SU-DHL-6 (cell line): ENCODE measurements around the gene PTPRG.

Source experiments
- H2AFZ ChIP-seq: fragments of 200-600 bp; sonication (generic); 2 replicates; pipeline ENCODE4 v1.6.1; 2014; ENCODE audit warnings: low read depth, mild to moderate bottlenecking, moderate library complexity, mixed read lengths, antibody characterized with exemption, low read length; ENCODE audit not compliant: severe bottlenecking
- H3F3A ChIP-seq: fragments of 200-600 bp; shearing (Covaris generic); 2 replicates; pipeline ENCODE4 v1.6.0; 2016; ENCODE audit warnings: antibody characterized with exemption, mild to moderate bottlenecking; ENCODE audit not compliant: insufficient read depth
- H3K27ac ChIP-seq: fragments of 200-600 bp; sonication (generic); 2 replicates; pipeline ENCODE4 v1.5.1; 2016; ENCODE audit warnings: low read depth, mild to moderate bottlenecking, low read length, moderate library complexity, mixed read lengths
- H3K27me3 ChIP-seq: fragments of 200-600 bp; sonication (generic), shearing (Covaris generic); 2 replicates; pipeline ENCODE4 v1.6.0; 2014; ENCODE audit warnings: mild to moderate bottlenecking, low read length
- H3K36me3 ChIP-seq: fragments of 200-600 bp; sonication (generic); 2 replicates; pipeline ENCODE4 v1.6.1; 2014; ENCODE audit warnings: mild to moderate bottlenecking, low read length, mixed read lengths
- H3K4me2 ChIP-seq: fragments of 300-600, 200-600 bp; shearing (Covaris generic), sonication (generic); 2 replicates; pipeline ENCODE4 v1.6.0; 2014; ENCODE audit warnings: low read length, low read depth, mild to moderate bottlenecking; ENCODE audit not compliant: poor library complexity, severe bottlenecking
- H3K4me3 ChIP-seq: fragments of 200-600 bp; sonication (generic); 2 replicates; pipeline ENCODE4 v1.5.1; 2014; ENCODE audit warnings: antibody characterized with exemption, low read length, mild to moderate bottlenecking, mixed read lengths; ENCODE audit not compliant: insufficient read depth, poor library complexity, severe bottlenecking
- H3K79me2 ChIP-seq: fragments of 200-600 bp; sonication (generic); 2 replicates; pipeline ENCODE4 v1.6.1; 2014; ENCODE audit warnings: mild to moderate bottlenecking, low read length, moderate library complexity; ENCODE audit not compliant: insufficient read depth
- H3K9ac ChIP-seq: fragments of 200-600 bp; sonication (generic); 2 replicates; pipeline ENCODE4 v1.7.0; 2014; ENCODE audit warnings: mild to moderate bottlenecking, low read length
- H3K9me2 ChIP-seq: fragments of 200-600 bp; sonication (generic); replicated peaks from 2 replicates; pipeline ENCODE4 v1.6.1; 2014; ENCODE audit warnings: low read length; ENCODE audit not compliant: insufficient read depth
- H3K9me3 ChIP-seq: fragments of 200-600 bp; sonication (generic); 2 replicates; pipeline ENCODE4 v1.6.1; 2014; ENCODE audit warnings: low read length, mixed read lengths; ENCODE audit not compliant: insufficient read depth
- H4K20me1 ChIP-seq: fragments of 200-600 bp; sonication (generic); 2 replicates; pipeline ENCODE4 v1.6.1; 2014; ENCODE audit warnings: low read depth, mild to moderate bottlenecking, antibody characterized with exemption, low read length, moderate library complexity, mixed read lengths
- EZH2phosphoT487 ChIP-seq: fragments of 200-600 bp; sonication (generic), shearing (Covaris generic); conservative IDR thresholded peaks from 2 replicates; pipeline ENCODE4 v1.6.1; 2018; ENCODE audit warnings: mild to moderate bottlenecking, antibody characterized with exemption, low read length, moderate library complexity, mixed read lengths
- TF ChIP-seq, protein P1 (sequence below): fragments of 200-600 bp; sonication (generic); IDR thresholded peaks from one replicate; pipeline ENCODE4 v1.5.1; 2017; ENCODE audit warnings: antibody characterized with exemption, mild to moderate bottlenecking, low read length, moderate library complexity; ENCODE audit not compliant: insufficient read depth, poor library complexity, severe bottlenecking

PTPRG gene

DNA sequence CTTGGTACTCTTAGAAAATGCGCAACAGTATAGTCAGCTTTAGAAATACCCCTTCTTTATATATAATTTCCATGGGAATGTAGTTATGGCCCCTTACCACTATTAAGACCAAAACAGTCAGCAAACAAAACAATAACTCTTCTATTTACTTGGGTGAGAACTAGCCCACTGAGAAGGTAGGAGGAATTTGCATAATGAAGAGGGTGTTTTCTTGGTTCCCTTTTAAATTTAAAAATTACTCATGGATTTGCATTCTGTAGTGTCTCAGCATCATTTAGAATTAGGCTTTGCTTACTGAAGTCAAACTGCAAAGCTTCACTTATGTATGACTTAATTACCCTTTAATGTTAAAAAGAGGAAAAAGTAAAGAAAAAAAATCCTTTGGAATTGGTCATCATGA, 350.8 kb downstream of the PTPRG start:
- no peaks in the 10 kb centered on the region for H3K9me2 ChIP-seq
- no peak overlapping the region for H3K27ac ChIP-seq
- H3K9ac ChIP-seq, result no peak overlapping the region
- H4K20me1 ChIP-seq, result no peaks in the 10 kb centered on the region
- no peak overlapping the region for H3K4me3 ChIP-seq
- TF ChIP-seq EZH2phosphoT487, result no peak
- TF ChIP-seq, protein P1, sequence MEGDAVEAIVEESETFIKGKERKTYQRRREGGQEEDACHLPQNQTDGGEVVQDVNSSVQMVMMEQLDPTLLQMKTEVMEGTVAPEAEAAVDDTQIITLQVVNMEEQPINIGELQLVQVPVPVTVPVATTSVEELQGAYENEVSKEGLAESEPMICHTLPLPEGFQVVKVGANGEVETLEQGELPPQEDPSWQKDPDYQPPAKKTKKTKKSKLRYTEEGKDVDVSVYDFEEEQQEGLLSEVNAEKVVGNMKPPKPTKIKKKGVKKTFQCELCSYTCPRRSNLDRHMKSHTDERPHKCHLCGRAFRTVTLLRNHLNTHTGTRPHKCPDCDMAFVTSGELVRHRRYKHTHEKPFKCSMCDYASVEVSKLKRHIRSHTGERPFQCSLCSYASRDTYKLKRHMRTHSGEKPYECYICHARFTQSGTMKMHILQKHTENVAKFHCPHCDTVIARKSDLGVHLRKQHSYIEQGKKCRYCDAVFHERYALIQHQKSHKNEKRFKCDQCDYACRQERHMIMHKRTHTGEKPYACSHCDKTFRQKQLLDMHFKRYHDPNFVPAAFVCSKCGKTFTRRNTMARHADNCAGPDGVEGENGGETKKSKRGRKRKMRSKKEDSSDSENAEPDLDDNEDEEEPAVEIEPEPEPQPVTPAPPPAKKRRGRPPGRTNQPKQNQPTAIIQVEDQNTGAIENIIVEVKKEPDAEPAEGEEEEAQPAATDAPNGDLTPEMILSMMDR, result no peak
- no peaks in the 10 kb centered on the region for H3K9me3 ChIP-seq
- no peaks in the 10 kb centered on the region for H3K36me3 ChIP-seq
- no peak overlapping the region for H2AFZ ChIP-seq
- no peaks in the 10 kb centered on the region for H3F3A ChIP-seq
- H3K79me2 ChIP-seq, result no peaks in the 10 kb centered on the region
- no peak overlapping the region for H3K4me2 ChIP-seq
- no peaks in the 10 kb centered on the region for H3K27me3 ChIP-seq

DNA sequence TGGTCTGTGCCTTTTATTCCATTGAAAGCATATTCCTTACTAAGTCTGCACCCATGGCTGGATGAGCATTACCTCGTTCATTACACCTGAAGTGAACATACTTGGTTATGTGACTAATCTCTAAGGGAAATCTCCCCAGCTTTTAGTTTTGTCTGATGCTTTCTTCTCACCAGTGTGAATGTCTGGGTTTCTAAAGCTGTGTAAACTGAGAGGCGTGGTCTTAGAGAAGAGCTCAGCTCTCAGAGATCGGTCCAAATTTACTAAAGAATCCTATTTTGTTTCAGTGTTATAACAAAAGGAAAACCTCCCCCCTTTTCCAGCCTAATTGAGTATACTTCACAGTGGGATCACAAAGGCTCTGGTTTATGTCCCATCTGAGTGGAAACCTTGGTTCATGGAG, 352.3 kb downstream of the PTPRG start:
- no peak overlapping the region for H2AFZ ChIP-seq
- no peak overlapping the region for H3K4me3 ChIP-seq
- no peak overlapping the region for H3K27ac ChIP-seq
- H3K36me3 ChIP-seq, result no peaks in the 10 kb centered on the region
- H3K4me2 ChIP-seq, result no peak overlapping the region
- H3K27me3 ChIP-seq, result no peaks in the 10 kb centered on the region
- H4K20me1 ChIP-seq, result no peaks in the 10 kb centered on the region
- H3F3A ChIP-seq, result no peaks in the 10 kb centered on the region
- no peaks in the 10 kb centered on the region for H3K79me2 ChIP-seq
- TF ChIP-seq, protein P1, result no peak
- no peak for TF ChIP-seq EZH2phosphoT487
- no peaks in the 10 kb centered on the region for H3K9me3 ChIP-seq
- no peaks in the 10 kb centered on the region for H3K9me2 ChIP-seq
- no peak overlapping the region for H3K9ac ChIP-seq

DNA sequence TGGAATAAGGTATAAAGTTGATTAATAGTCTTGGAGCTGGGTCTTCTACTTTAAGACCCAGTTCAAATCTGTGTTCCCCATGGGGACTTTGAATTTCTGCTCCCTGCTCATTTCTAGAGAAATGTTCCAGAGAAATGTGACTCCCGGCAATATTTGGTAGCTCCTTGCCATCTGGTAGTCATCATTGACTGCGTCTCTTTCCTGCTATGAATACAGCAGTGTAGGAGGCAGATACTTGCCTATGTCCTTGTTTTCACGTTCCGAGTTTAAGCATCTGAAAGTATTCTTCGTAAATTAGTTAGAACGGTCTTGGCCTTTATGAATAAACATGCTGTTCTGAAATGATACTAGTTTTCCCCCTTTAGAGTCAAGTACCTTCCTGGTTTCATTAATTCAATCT, 352.9 kb downstream of the PTPRG start:
- no peak overlapping the region for H2AFZ ChIP-seq
- TF ChIP-seq, protein P1, result no peak
- TF ChIP-seq EZH2phosphoT487, result no peak
- H3K27ac ChIP-seq, result no peak overlapping the region
- no peaks in the 10 kb centered on the region for H4K20me1 ChIP-seq
- H3K27me3 ChIP-seq, result no peaks in the 10 kb centered on the region
- H3K9ac ChIP-seq, result no peak overlapping the region
- H3K4me2 ChIP-seq, result no peak overlapping the region
- no peaks in the 10 kb centered on the region for H3K79me2 ChIP-seq
- no peaks in the 10 kb centered on the region for H3K36me3 ChIP-seq
- H3K9me3 ChIP-seq, result no peaks in the 10 kb centered on the region
- H3F3A ChIP-seq, result no peaks in the 10 kb centered on the region
- no peaks in the 10 kb centered on the region for H3K9me2 ChIP-seq
- no peak overlapping the region for H3K4me3 ChIP-seq
